GM13977 (cell line): Measurements from ENCODE around the gene ADGRB2.

Experiments
- DNase-seq: peaks from one replicate; pipeline ENCODE4 v3.0.0; 2012; ENCODE audit warnings: low spot score
- in situ Hi-C: fragments of 300-500 bp; cut with MboI; formaldehyde crosslinking; loops from one replicate; pipeline ENCODE4 v1.12.0; 2022; ENCODE audit warnings: low sequenced_read_pairs, low pct_unique_long_range_greater_than_20kb, mixed read lengths, inconsistent platforms; ENCODE audit not compliant: unreplicated experiment
- TF ChIP-seq, protein P1 (sequence below): IDR thresholded peaks from 2 replicates; pipeline ENCODE4 v1.5.1; 2012; ENCODE audit warnings: mild to moderate bottlenecking, control low read depth; ENCODE audit not compliant: insufficient read depth; ENCODE audit errors: extremely low read depth, missing control alignments

ADGRB2 gene

DNA sequence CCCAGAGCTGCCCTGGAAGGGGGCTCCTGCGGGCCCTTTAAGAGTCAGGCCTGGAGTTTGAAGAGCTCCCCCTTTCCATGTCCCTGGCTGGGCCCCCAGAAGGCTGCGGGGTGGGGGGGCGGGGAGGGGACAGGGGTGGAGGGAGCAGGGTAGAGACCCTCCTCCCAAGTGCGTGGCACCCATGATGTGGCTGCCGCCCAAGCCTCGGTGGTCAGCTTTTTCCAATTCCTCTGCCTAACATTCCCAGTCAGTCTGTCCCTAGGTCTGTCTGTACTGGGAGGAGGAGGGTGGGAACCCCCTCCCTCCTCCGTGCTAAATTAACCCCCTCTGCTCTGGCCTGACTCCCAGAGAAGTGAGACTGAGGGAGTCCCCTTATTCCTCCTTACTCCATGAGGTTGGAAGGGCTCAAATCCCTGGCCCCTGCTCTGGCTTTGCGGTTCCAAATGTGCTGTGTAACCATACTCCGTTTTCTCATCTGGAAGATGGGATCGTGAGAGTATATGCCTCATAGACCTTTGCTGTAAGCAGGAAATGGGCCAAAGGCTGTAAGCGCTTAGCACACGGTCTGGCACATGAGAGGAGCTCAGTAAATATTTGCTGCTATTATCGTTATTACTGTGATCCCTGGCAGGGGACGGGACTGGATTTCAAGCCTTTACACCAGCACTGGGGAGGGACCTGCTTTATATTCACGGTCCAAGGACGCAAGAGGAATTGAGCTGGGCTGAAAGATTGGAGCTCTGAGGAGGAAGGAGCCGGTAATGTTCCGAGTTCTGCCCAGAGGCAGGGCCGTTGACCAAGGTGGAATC, 59.7 kb downstream of the ADGRB2 start:
- in situ Hi-C loops: no loop called here
- no peak for DNase-seq
- TF ChIP-seq, protein P1, sequence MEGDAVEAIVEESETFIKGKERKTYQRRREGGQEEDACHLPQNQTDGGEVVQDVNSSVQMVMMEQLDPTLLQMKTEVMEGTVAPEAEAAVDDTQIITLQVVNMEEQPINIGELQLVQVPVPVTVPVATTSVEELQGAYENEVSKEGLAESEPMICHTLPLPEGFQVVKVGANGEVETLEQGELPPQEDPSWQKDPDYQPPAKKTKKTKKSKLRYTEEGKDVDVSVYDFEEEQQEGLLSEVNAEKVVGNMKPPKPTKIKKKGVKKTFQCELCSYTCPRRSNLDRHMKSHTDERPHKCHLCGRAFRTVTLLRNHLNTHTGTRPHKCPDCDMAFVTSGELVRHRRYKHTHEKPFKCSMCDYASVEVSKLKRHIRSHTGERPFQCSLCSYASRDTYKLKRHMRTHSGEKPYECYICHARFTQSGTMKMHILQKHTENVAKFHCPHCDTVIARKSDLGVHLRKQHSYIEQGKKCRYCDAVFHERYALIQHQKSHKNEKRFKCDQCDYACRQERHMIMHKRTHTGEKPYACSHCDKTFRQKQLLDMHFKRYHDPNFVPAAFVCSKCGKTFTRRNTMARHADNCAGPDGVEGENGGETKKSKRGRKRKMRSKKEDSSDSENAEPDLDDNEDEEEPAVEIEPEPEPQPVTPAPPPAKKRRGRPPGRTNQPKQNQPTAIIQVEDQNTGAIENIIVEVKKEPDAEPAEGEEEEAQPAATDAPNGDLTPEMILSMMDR: no peak

DNA sequence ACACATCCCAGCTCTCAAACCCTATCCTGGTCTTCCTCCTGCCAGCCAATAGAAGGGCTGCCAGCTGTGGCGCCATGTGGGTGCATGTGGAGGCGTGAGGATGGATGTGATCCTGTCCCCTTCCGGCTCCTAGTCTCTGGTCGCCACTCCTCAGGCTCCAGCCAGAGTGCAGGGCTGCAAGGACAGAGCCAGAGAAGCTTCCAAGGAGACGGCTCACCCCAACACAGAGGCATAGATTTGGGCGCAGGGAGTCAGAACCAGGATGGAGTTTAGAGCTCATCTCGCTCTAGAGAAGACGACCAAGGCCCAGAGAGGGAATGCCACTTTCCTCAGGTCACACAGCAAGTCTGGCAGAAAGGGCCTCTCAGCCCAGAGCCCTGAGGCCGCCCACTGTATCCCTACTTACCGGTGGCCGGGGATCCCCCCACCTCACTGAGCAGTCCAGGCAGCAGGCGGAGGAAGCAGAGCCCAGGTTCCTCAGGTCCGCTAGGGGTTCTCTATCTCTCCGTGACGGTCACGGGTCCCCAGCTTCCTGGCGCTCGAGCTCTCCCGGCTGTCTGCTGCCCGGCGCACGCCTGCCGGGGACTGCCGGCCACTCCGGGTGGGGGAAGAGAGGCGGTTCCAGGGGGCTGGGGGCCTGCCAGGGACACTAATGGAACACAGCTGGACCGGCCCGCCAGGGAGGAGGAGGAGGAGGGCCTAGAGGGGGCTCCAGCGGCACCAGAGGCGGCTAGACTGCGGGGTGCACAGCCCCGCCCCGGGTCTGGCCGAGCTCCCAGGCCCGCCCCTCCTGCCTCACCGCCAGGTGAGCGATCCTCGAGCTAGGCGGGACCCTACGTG, 60.5 kb downstream of the ADGRB2 start, which contains the start of gene COL16A1:
Gene COL16A1, minus strand, starts transcription at position 587 of the 840 bp plus-strand sequence. CDS start 1,824 bp downstream, outside the sequence.
- no peak for DNase-seq
- TF ChIP-seq, protein P1: no peak
- in situ Hi-C loops: no loop called here

DNA sequence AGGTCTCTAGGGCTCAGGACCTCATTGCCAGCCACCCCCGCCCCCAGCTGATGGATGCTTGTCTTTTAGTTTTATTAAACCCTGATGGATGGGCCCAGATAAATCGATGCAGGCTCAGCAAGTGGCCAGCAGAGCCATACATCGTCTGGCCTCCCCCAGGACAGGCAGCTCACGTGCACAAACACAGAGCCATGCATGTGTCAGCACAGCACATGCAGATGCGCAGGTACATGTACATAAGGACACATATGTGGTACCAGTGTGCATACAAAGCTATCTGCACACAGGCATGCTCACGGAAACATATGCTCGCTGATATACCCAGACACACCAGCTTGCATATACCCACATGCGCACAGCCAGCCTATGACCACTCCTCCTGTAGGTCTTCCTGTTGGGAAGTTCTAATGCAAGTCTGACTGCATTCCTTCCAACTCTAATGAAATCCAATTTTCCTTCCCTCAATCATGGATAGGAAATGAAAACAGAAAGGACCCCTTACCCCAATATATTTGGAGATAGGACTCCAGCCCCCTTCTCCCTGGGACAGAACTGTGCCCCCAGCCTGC, 61.2 kb downstream of the ADGRB2 start:
- DNase-seq: no peak
- TF ChIP-seq, protein P1: no peak
- in situ Hi-C loops: no loop called here

DNA sequence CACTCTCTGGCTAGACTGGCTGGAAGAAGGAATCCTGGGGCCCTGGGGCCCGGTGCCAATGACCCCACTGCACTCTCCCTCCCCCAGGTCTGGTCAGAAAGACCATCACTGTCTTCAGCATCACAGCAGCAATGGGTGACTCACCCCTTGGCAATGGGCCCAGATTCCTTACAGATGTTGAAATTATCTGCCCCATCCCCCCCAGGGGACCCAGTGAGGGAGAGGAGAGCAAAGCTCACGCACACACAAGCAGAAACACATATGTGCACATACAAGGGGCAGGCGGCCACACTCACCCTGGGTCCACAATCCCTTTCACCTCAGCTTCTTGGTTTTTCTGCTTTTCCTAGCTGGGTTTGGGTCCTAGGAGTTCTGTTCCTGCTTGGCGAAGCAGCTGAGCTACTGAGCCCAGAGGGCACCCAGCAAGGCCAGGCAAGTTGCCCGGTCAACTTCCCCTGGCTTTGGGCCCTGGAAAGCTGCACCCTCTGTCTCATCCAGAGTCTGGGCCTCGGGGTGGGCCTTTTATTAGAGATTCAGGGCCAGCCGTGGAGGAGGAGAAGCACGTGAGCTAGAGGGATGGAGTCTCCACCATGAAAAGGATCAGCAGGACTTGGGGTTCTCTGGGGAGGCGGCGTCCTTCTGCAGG, 62.9 kb downstream of the ADGRB2 start:
- no peak for DNase-seq
- TF ChIP-seq, protein P1: no peak
- in situ Hi-C loops: no loop called here

DNA sequence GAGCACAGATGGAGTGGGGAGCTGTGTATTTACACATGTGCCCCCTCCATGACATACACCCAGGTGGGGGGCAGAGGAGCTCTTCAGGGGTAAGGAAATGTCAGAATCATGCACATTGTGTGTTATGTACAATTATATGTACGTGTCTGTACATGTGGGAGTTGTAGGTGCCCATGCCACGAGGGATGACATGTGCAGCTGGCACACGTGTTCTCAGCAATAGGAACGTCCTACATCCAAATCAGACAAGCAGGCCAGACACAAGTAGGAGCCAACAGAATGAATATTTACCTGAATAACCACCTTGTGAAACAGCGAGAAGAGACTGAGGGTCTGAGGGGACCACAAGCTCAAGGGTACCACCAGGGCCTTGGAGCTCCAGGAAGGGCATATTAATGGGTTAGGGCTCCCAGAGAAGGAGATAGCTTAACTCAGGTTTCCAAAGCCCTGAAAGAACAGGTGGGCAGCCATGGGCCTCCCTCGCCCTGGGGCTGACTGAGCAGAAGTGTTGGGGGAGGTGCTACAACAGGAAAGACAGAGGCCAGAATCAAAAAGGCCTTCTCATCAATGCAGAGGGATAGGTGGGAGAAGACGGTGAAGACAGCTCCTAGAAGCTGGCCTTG, 63.6 kb downstream of the ADGRB2 start:
- DNase-seq: no peak
- in situ Hi-C loops: no loop called here
- TF ChIP-seq, protein P1: no peak
